MV-4-11 (cell line): Measurements from ENCODE around the gene SPART.

ENCODE experiments used
- DNase-seq: peaks from one replicate; lab custom pipeline; 2025; lab: John Stamatoyannopoulos, UW

The SPART gene, protein sequence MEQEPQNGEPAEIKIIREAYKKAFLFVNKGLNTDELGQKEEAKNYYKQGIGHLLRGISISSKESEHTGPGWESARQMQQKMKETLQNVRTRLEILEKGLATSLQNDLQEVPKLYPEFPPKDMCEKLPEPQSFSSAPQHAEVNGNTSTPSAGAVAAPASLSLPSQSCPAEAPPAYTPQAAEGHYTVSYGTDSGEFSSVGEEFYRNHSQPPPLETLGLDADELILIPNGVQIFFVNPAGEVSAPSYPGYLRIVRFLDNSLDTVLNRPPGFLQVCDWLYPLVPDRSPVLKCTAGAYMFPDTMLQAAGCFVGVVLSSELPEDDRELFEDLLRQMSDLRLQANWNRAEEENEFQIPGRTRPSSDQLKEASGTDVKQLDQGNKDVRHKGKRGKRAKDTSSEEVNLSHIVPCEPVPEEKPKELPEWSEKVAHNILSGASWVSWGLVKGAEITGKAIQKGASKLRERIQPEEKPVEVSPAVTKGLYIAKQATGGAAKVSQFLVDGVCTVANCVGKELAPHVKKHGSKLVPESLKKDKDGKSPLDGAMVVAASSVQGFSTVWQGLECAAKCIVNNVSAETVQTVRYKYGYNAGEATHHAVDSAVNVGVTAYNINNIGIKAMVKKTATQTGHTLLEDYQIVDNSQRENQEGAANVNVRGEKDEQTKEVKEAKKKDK

DNA sequence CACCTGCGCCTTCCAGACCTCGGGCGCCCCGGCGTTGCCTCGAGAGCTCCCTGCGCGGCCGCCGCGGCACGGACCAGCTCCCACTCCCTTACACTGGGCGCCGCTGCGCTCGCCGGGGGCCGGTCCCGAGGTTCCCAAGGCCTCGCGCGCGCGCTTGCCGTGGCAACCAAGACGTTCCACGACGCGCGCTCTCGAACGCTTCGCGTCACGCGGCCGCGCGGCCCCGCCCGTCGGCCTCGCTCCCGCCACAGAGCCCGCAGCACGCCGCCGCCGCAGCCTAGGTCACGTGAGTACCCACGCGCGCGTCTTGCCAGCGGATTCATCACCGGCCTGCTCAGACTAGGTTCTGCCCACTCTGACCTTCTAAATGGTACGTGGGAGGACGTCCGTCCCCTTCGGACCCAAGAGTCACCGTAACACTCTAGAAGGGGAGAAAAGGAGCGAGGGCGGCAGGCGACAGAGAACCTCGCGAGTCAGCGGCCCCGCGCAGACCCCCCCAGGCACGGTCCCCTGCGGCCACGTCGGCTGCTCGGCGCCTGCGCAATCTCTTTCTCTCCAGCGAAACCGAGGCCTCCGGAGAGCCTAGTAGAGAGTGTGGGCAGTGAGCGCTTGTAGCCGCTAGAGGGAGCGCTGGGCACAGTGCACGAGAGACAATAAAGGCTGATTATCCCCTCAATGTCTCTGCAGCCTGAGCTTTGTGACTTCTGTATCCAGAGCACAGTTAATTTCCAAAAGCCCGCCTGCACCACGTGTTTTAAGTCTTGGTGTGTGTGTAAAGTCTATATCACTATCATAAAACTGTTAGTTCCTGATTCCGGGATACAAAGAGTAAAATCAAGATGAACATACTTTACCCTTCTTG, at the start of gene SPART:
SPART (minus strand) TSS at position 173 of the 862 bp plus-strand sequence. CDS start 10,564 bp downstream, outside the sequence.
- DNase-seq, result peak; percentile 95

DNA sequence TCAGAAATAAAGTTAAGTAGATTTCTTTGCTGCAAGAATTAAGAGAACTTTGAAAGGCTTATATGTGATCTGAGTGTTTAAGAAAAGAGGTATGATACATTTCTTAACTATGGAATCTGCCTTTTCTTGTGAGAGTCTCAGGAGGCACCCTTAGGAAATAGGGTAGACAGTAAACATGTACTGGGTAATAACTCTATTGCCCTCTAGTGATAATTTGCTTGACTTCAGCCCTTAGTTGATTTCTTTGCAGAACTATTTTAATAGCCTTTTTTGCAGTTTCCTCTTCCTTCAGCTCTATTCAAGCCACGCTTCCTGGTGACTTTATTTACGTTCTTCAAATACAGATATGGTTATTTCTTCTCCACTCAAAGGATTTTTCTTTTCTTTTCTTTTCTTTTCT, 49.1 kb upstream of the SPART start:
- DNase-seq, result peak; percentile 83

DNA sequence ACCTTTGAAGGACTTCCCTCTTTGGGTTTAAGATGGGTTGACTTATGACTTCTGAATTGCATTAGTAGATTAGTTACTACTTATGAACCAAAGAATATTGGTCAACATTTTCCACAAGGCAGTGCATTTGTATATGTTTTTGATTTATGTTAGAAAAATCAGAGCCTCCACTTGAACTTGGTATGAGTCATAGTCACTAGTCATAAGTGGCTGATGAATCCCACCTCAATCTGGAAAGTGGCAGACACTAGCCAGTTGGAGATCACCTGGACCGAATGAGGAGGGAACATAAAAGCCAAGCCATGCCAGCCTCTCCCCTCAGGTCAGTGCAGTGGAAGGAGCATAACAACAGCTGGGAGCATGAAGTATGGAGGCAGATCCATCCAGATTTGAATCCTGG, 39.3 kb upstream of the SPART start:
- no peak for DNase-seq

DNA sequence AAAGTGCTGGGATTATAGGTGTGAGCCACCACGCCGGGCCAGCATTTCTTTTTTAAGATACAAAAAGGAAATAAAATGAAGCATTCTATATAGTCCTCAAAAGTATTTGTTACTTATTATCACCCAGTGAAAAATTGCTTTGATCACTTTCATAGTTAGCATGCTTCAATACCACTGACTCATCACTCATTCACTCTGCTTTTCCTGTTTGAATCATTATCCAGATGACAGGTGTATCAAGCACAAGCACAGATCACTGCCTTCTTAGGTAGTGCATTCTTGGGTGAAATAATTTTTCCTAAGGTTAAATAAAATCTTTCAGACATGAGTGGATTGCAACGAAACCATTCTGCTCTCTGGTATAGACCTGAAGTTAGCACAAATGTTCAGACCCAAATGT, 35.8 kb upstream of the SPART start:
- DNase-seq, result no peak

DNA sequence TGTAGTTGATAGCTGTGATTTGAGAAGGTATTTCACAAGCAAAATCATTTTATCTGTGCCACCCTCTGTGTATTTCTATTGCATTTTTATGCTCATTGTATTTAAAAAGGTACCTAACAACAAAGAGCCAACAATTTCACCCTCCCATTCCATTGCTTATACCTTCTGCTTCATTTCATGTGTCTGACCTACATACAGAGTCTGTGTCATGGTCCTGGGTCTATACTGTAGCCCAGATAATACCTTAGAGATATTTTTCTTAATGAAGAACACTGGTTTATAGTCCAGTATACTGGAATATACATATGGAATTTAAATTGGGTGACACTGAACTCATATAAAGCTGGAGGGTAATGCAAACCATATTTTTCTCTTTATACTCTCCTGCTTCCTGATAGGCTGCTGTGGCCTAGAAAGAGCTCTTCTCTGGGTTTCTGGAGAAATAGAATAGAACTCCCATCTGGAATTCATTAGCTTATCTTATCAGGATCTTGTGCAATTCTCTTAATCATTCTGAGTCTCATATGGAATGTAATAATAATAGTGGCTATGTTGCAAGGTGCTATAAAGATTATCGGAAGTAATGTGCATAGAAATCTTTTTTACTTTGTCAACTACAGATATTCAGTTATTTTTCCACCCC, 31.8 kb upstream of the SPART start:
- DNase-seq, result no peak

DNA sequence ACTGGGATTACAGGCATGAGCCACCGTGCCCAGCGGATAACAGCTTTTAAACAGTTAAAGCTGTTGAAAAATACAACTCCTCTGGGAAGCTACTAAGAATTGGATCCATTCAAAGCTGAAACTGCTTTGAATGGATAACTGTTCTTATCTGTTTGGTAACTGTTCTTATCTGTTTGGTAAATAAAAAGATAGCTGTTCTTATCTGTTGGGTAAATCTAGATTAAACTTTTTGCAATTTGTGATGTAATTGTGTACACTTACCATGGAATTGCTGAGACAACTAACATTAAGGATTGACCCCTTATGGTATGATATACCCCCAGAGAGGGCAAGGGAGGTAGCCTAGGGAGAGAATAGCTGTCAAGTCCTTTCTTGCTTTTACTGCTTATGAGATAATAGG, 27.9 kb upstream of the SPART start:
- DNase-seq, result no peak

DNA sequence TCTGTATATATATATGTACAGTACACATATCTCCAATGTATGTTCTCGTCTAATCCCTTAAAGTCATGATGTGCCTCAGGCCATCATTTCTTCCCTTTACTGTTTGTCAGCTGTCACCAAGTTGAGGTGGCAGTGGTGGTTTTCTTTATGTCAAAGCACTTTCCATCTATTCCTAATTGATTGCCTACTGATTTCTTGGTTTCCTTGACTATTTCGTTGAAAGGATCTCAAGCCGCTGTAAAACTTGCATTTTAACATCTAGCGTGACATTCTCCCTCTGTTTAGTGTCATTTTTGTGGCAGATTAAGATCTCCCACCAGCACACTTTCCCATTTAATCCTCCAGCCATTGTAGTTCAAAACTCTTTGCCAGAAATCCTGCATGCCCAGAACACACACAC, 25.0 kb upstream of the SPART start:
- DNase-seq, result no peak

DNA sequence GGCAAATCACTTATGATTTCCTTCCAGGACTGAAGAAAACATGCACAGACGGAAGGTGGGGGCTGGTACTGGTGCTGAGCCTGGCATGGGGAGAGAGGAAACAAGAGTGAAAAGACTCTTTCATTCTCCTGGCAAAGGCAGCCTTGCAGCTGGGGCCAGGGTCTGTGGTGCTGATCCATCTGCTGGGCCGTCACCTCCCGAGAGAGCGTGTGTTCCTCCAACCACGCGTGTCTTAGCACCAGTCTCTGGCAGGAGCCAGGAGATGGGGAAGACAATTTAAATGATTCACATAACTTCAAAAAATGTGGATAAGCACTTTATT, 23.9 kb upstream of the SPART start:
- DNase-seq, result no peak

DNA sequence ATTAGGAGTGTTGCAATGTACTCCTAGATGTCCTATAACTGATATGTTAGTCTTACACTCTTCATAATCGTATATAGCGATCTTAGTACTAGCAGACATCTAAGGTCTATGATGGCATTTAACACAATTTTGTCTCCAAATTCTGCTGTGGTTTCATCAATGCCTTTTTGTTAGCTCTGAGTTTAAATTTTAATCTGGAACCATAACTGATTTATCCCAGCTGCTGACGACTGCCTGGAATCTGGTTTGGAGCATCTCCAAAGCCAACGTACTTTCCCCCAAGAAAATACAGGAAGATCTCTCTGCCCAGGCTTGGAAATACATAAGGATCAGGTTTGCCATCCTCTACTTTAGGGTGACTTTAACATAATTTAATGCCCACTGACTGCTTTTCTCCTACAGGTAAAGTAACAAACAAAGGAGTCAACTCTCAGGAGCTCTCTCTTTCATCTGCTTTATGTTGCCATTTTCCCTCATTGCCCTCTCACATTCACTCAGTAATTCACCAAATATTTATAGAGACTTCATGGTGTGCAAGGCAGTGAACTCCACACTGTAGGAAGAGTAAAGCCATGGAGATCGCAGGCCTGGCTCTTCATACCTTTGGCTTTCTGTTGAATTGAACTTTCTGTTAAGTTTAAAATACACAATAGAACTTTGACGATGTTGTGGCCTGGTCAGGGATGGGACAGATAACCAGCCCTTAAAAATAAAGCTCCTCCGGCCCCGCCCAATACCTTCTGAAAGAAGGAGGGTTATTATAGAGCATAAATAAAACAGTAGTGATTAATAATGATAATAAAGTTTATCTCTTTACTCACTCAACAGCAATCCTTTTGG, 23.3 kb upstream of the SPART start:
- DNase-seq, result no peak

DNA sequence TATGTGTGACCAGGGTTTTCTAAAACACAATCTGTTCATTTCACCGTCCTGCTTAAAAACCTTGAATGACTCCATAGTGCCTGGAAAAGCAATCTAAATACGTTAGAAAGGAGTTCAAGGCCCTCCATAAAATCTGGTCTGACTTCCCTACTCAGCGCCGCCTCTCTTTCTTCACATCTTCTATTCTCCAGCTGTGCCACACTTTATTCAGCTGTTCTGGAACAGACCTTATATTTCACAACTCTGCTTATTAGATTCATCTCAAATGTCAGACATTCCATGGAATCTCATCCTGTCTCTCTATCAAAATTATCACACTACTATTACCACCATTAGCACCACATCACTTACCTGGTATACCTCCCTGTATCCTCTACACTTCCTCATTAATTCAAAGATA, 19.8 kb upstream of the SPART start:
- no peak for DNase-seq

DNA sequence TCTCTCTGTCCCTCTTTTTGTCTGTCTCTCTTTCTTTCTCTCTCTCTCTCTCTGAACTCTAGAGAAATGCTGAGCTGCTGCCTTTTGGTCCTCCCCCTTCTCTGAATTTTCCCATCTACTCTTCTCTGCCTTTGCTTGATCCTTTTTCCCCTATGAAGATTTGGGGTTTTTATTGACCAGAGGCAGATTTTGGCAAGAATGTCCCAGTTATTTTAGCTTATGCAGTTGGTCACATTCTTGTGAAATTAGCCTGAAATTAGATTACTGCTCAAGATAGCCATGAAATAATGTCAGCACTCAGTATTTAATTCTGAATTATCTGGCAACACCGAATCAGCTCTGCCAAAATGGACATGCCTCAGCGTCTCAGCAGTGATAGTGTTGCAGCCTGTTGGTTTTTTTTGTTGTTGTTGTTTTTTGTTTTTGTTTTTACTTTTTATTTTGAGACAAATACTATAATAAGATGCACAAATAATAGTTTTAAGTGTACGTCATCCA, 17.2 kb upstream of the SPART start:
- DNase-seq, result no peak

DNA sequence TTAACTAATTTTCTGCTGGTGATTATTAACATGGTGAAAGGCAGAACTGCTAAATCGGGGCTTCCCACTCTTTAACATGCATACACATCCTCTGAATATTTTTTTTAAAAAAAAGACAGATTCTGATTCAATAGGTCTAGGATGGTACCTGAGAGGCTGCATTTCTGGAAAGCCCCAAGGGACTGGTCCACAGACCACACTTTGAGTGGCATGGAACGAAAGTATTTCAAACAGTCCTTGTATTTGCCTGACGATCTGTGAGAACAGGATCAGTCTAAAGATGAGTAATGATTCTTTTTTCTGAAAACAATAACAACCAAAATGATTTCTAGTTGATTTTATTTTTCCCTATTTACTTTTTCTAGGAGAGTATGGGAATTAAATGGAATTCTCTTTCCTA, 16.7 kb upstream of the SPART start:
- DNase-seq, result no peak

DNA sequence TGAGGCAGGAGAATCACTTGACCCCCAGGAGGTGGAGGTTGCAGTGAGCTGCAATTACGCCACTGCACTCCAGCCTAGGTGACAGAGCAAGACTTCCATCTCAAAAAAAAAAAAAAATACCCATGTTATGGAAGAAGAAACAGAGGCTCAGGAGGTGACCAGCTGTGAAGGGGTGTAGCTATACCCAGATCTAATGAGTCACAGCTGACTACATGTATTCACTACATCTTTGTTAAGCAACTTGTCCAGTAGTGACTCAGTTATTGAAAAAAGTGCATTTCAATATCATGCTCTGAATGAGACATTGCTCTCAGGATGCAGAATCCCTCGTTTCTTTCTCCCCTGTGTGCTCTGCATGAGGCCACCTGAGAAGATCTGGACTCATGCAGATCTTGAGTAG, 16.1 kb upstream of the SPART start:
- peak; percentile 53 for DNase-seq

DNA sequence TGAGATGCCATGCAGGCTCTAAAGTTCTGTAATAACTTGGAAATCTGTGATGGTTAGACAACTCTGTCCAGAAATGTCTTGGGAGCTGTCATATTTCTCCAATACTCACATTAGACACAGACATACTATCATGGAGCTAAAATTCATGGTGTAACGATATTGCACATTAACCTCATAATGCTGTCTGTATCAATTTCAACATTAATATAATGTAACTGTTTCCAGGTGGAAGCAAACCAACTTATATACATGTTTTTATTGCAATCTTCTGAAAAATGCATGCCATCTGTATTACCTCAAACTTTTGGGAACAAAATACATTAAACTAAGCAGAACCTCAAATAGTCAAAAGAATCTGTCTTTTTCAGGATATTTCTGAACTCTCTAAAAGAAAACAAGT, 14.7 kb upstream of the SPART start:
- no peak for DNase-seq

DNA sequence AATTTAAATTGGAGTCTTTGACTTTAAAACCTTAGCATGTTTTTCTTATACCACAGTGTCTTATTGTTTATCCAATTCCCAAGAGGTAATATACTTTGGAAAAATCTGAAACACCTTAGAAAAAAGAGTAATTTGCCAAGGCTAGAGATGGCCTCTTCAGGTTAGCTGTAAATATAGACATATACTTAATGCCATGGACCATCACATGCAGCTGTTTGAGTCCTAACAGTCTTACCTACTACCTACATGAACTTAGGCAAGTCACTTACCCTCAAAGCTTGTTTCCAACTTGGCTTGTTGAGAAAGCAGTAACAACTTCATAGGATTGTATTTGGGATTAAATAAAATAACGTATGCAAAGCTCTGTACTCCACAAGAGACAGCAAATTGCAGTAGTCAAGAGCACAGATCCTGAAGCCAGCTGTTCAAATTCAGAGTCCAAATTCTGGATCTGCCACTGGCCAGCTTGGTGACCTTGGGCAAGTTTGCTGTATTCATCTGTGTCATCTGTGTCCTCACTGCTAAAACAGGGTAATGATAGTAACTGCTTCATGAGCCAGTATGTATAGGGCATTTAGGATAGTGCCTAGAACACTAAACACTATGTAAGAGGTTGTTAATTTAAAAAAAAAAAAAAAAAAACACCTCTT, 13.2 kb upstream of the SPART start:
- no peak for DNase-seq

DNA sequence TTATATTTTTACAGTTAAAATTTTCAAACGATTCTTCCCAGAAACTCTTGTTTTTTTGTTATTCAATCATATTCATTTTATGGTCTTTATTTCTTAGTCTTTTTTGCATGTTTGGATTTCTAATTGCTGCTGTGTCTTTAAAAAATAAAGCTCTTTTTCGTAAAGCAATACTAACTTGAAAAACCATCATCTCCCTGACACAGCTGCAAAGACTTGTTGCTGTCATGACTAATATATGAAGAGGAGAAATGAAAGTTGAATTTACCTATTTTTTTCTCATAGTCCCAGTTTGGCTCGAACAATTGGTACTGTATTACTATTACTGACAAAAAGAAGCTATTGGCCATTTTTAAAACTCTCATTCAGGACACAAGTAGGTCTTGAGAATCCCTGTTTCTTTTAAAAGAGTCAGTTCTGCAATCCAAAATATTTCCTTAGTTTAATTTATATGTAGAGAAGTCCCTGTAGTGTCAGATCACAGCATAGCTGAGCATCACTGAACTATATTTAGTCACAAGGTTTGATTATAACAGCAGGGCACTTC, 12.1 kb upstream of the SPART start:
- DNase-seq, result peak; percentile 21

DNA sequence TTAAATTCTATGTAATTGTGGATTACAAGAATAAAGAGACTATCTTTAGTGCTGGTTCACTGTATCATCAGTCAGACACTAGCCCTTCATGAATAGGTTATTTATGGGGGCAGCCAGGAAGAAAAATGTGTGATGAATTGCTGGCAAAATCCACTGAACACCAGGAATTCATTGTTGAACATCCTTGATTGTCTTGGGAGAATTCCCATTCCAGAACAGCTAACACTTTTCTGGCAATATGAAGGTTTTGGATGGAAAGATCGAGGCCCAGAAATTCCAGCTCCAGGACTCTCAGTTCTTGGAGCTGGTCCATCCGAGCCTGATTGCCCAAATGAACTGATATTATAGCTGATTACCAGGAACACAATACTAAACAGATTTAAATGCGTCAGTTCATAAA, 11.5 kb upstream of the SPART start:
- DNase-seq, result no peak

DNA sequence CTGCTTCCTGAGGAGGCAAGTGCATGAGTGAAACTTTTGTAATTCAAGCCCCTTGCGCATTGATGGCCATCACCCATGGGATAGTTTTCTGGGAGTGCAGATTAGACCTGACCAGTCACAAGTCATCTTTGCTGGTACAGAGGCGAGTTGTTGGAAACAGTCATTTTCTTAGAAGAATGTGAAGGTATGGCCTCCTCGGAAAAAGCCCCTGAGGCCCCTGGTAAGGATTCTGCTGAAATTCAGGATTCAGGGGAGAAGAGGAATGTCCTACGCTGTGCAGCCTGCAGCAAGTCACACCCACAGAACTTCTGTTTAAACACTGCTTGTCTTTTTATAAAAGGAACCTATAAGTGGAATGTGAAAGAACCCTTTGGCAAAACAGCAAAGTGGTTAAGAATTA, 11.0 kb upstream of the SPART start:
- no peak for DNase-seq

DNA sequence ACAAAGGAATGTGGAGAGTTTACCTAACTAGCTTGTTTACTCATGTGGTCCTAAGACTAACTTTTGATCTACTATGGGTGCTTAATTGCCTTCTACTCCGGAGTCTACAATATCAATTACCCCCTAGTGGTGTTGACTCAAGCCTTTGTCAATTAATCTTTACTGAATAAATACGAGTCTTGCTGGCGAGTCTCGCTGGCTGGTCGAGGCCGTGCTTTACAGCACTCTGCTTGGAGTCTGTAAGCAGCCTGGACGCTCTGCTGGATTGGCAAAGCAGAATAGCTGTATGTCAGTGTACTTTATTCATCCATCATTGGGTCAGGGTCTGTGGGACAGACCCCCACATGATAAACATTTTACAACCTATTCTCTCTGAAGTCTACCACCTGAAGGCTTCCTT, 9.9 kb upstream of the SPART start:
- no peak for DNase-seq

DNA sequence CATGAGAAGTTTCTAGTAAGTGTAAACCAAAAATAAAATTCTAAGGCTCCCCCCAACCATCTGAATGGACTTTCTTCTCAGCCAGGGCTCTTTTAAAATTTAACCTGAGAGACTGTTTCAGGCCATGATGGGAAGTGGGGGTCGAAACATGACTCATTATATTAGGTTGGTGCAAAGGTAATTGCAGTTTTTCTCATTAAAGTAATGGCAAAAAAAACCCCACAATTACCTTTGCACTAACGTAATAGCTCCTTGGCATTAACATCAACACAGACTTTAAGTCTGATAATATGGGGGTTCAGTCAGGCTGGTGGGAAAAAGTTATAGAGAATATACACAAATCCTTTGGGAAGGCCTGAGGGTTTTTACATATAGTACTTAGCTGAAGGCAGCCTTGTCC, 9.4 kb upstream of the SPART start:
- no peak for DNase-seq
